ENCODE data around the gene SURF4.
A peak's percentile ranks its signal among the peaks of the same experiment; 100 is the strongest.

The SURF4 gene

GRCh38 chr9:133375724-133376654, at the start of gene SURF4, which contains the start of gene STKLD1:
SURF4 (minus strand) TSS chr9:133376060; CDS start chr9:133375969, 91 bp downstream.
STKLD1 (plus strand) TSS chr9:133376366; CDS start chr9:133376474, 108 bp downstream.
- peak; percentile 95 for DNase-seq

DNA sequence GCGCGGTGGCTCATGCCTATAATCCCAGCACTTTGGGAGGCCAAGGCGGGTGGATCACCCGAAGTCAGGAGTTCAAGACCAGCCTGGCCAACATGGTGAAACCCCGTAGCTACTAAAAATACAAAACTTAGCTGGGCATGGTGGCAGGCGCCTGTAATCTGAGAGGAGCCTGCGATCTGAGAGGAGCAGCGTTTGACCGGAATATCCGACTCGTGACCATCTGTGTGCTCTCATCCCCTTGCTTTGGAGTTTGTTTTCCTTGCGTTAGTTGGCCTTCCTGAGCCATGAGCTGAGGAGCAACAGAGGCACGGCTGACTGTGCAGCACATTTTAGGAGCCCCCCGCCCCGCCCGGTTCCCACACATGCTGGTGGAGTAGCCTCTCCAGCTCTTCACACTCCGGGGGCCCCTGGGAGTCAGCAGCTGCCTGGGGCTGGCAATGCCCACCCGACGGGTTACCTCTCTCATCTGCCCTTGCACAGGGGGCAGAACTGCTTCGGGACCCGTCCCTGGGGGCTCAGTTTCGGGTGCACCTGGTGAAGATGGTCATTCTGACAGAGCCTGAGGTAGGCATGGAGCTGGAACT, 49.3 kb upstream of the SURF4 start:
- no peak for DNase-seq

- DNase-seq: no peak
Measured at GRCh38 chr9:133424187-133424586, 48.3 kb upstream of the SURF4 start.

GRCh38 chr9:133423216-133423615, 47.4 kb upstream of the SURF4 start:
- no peak for DNase-seq

- DNase-seq: no peak
Measured at GRCh38 chr9:133421615-133422542, 46.0 kb upstream of the SURF4 start, which contains the start of gene ADAMTS13. ADAMTS13 (plus strand) TSS chr9:133422367; CDS start chr9:133422444, 77 bp downstream.

DNA sequence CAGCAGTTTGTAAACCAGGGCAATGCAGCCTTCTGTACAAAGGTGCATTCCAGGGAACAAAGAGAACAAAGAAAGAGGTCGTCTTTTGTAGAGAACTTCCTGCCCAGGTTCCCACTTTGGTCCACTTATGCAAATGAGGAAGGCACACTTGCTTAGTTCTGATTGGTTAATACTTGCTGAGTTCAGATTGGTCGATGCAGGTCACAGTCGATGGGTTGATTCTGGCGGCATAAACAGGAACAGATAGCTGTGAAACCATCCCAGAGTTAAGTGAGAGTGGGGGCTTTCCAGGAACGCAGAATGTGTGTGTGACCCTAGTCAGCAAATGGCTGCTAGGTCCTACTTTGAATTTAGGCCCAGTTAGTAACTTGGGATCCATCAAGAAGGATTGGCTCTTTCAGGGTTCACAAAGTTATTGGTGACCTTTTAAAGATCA, 44.5 kb upstream of the SURF4 start:
- DNase-seq: no peak

GRCh38 chr9:133419005-133419404, 43.1 kb upstream of the SURF4 start:
- no peak for DNase-seq

- DNase-seq: peak; percentile 78
Measured at GRCh38 chr9:133417541-133418461, 41.9 kb upstream of the SURF4 start, which contains the start of gene REXO4. REXO4 (minus strand) TSS chr9:133418010; CDS start chr9:133417844, 166 bp downstream.

DNA sequence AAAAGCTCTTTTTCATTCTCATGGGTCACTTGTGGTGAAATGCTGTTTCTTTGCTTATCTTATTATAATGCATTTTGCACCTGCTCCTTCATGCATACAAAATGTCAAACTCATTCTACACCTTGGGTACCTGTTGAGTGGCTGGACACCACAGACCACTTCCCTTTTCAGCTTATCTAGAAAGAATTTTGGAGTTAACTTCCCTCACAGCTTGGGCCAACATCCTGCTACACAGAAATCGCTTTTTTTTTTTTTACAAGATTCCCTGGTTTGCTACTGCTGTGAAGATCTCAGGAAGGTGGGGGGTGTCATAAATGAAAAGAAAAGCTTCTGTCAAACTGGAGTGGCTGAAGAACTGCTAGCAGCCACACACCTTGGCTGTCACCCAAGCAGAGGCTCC, 39.3 kb upstream of the SURF4 start:
- DNase-seq: no peak

DNA sequence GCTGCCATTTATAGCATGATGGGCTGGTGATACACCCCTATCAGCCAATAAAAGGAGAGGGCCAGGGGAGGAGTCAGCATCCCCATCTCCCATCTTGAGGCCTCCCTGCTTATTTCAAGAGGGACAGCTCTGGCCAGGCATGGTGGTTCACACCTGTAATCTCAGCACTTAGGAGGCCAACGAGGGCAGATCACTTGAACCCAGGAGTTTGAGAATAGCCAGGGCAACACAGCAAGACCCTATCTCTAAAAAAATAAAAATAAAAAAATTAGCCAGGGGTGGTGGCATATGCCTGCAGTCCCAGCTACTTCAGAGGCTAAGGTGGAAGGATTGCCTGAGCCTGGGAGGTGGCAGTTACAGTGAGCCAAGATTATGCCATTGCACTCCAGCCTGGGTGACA, 32.2 kb upstream of the SURF4 start:
- DNase-seq: no peak

DNA sequence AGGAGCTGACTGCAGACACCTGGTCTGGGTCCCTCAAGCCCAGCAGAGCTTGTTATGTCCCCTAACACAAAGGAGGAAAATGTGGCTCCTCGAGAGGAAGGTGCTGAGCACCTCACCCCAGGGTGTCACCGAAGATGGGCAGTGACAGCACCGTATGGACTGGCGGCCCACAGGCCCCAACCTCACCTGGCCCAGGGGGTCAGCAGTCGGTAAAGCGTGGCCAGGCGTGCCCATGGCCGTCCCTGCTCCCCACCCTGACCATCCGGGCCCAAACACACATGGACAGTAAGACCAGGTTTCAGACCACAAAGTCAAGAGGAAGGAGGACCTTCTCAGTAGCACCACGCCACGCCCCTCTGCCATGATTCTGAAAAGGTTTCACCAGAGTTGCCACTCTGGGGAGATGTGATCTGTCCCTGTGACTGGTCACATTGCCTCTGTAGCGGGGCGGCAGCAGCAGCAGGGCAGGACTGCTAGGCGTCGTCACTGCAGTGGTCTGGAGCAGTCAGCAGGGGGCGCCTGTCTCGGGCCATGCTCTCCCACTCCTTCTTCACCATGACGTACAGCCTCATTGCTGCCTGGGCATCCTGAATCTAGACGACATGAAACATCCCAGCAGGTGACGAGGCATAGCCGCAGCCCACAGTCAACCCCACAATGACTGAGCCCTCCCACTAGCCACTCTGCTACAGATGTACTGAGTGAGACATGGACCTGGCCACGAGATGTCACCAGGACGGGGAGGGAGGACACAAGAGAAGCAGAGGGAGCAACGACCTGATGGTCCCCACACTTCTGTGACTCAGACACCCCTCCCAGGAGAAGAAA, 30.8 kb upstream of the SURF4 start:
- peak; percentile 18 for DNase-seq

GRCh38 chr9:133405508-133406438, 29.9 kb upstream of the SURF4 start:
- DNase-seq: no peak

DNA sequence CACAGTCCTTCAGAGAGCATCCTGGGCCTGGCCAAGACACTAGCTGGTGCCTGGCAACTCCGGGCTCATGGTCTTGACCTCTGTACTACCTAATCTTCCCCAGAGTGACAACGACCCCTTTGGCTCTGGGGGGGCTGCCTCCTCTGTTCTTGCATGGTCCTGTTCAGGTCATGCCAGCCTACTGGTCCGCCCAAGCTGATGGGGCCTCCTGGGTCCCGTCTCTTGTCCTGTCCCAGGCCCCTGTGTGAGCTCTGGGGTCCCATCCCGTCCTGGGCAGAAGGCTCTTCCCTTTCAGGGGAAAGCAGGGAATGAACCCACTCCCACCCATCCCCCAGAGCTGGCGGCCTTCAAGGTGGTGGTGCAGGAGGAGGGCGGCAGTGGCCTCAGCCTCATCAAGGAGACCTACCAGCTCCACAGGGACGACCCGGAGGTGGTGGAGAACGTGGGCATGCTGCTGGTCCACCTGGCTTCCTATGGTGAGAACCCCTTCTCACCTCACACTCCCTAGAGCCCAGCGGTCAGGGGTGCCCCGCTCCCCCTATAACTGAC, 28.7 kb upstream of the SURF4 start:
- no peak for DNase-seq

- DNase-seq: peak; percentile 35
Measured at GRCh38 chr9:133403766-133404453, 28.1 kb upstream of the SURF4 start.

- no peak for DNase-seq
Measured at GRCh38 chr9:133402689-133403088, 26.8 kb upstream of the SURF4 start.

DNA sequence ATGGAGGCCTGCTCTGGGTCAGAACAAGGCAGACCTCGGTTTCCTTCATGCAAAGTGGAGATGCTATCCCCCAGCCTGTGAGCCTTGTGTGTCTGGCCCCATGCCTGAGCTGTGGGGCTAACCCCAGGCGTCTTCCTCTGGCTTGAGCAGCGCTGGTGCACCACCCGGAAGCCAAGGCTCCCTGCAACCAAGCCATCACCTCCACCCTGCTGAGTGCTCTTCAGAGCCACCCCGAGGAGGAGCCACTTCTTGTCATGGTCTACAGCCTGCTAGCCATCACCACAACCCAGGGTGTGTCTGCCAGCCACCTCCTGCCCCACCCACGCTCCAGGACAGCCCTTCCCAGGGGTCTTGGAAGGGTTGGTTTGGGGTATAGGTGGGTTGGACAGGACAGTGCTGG, 25.7 kb upstream of the SURF4 start:
- DNase-seq: no peak

DNA sequence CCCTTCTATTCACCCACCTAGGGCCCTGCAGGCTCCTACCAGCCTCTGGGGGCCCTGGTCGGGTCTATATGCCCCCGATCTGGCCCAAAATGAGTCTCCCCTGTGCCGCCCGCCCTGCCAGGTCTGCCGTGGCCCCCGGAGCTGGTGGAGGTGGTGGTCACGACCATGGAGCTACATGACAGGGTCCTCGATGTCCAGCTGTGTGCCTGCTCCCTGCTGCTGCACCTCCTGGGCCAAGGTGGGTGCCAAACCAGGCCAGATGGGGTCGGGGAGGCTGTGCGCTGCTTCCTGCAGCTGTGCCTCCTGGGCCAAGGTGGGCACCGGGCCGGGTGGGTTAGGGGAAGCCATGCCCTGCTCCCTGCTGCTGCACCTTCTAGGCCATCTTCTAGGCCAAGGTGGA, 24.4 kb upstream of the SURF4 start:
- DNase-seq: no peak

GRCh38 chr9:133397895-133398294, 22.0 kb upstream of the SURF4 start:
- DNase-seq: no peak

DNA sequence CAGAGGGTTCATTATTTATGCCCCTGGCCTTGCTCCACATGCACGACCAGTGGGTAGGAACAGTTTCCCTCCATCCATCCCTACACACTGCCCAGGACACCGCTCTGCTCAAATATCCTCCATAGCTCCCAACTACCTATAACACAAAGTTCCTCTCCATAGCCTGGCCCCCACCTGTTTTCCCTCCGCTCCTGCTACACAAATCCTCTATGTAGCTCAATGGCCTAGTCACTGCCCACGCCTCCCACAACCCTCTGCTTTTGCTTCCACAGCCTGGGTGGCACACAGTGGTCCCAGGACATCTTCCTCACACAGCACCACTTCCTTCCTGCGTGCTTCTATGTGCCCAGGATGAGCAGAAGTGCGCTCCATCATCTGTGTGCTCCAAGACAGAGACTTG, 21.5 kb upstream of the SURF4 start:
- DNase-seq: no peak
